Lower leg skin (tissue), 3 donors: ENCODE results near the gene SPIRE1.

Source experiments
- CTCF ChIP-seq, 3 donors: fragments of 450-650 bp; IDR thresholded peaks; one replicate each; pipeline ENCODE4 v1.5.1; 2016; ENCODE audit warnings: antibody characterized with exemption in 3 of 3, mild to moderate bottlenecking in 3 of 3, moderate library complexity in 2 of 3
- POLR2A ChIP-seq, 2 donors: fragments of 450-650 bp; IDR thresholded peaks; one replicate each; pipeline ENCODE4 v1.6.1; 2016 to 2017; ENCODE audit warnings: antibody characterized with exemption in 2 of 2, mild to moderate bottlenecking in 1 of 2, moderate library complexity in 1 of 2

GRCh38 chr18:12410081-12410481 lies 247.8 kb downstream of the SPIRE1 start:
- no peak for TF ChIP-seq CTCF (IDR thresholded peaks at IDR 0.05)
- TF ChIP-seq POLR2A (IDR thresholded peaks at IDR 0.05), result no peak
